Adrenal gland (tissue), 5 donors: ENCODE results near the gene FOXN3.

ENCODE experiments used
- POLR2A ChIP-seq, 2 donors: fragments of 450-650 bp; IDR thresholded peaks; one replicate each; pipeline ENCODE4 v1.6.1; 2017; ENCODE audit warnings: antibody characterized with exemption in 2 of 2, mild to moderate bottlenecking in 2 of 2, moderate library complexity in 1 of 2
- TF ChIP-seq, protein P1 (sequence below), 6 experiments: fragments of 450-650 bp in 4 of 6; fragments of 200-600 bp in 2 of 6; sonication (generic) in 1 of 6; IDR thresholded peaks; 1 replicate in 5 of 6; 2 replicates in 1 of 6; pipeline versions ENCODE4 v1.5.1 to v1.8.0; 2016 to 2021; ENCODE audit warnings: antibody characterized with exemption in 6 of 6, mild to moderate bottlenecking in 2 of 6, moderate library complexity in 1 of 6
- donor health status: DM: no; HTN: no; CAD: no.

DNA sequence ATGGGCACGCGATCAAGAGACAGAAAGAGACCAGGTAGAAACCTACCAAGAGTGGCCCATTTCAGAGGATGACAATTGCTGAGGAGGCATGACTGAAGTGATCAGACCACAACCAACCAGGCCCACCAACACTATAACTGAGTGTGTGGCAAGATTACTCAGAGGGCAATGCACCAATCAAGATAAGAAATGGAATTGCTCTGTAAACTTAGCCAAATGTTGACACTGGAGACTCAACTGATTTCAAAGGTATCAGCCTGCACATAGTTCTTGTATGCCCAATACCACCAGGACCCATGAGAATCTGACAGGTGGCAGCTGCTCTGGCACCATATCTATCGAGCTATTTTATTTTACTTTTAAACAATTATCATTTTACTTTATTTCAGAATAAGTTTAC lies 128.9 kb downstream of the FOXN3 start:
- TF ChIP-seq, protein P1, sequence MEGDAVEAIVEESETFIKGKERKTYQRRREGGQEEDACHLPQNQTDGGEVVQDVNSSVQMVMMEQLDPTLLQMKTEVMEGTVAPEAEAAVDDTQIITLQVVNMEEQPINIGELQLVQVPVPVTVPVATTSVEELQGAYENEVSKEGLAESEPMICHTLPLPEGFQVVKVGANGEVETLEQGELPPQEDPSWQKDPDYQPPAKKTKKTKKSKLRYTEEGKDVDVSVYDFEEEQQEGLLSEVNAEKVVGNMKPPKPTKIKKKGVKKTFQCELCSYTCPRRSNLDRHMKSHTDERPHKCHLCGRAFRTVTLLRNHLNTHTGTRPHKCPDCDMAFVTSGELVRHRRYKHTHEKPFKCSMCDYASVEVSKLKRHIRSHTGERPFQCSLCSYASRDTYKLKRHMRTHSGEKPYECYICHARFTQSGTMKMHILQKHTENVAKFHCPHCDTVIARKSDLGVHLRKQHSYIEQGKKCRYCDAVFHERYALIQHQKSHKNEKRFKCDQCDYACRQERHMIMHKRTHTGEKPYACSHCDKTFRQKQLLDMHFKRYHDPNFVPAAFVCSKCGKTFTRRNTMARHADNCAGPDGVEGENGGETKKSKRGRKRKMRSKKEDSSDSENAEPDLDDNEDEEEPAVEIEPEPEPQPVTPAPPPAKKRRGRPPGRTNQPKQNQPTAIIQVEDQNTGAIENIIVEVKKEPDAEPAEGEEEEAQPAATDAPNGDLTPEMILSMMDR (IDR thresholded peaks at IDR 0.05) = no peak
- no peak for TF ChIP-seq POLR2A (IDR thresholded peaks at IDR 0.05)
